ENCODE data around the gene QPCT.
A peak's percentile ranks its signal among the peaks of the same experiment; 100 is the strongest.

Gene QPCT

GRCh38 chr2:37325625-37326071 is 18.8 kb upstream of the QPCT start:
- peak; percentile 9 for DNase-seq

DNA sequence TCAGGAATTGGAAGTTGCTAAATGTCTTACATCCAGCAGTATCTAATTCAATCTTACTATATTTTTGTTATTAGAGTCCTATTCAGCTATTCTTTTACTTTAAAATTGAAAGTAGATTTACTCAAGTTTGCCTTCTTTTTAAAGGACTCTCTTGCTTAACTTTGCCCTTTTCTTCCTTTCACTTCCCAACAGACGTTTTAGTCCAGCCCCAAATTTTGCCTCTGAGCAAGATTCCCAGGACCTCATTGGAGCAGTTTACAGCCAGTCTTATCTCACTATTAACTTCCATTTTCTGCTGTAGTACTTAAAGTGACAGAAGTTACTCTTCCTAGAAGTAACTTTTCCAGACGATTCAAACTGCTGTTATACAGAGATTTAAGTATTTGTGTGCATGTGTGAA is 18.1 kb upstream of the QPCT start:
- peak; percentile 82 for DNase-seq

DNA sequence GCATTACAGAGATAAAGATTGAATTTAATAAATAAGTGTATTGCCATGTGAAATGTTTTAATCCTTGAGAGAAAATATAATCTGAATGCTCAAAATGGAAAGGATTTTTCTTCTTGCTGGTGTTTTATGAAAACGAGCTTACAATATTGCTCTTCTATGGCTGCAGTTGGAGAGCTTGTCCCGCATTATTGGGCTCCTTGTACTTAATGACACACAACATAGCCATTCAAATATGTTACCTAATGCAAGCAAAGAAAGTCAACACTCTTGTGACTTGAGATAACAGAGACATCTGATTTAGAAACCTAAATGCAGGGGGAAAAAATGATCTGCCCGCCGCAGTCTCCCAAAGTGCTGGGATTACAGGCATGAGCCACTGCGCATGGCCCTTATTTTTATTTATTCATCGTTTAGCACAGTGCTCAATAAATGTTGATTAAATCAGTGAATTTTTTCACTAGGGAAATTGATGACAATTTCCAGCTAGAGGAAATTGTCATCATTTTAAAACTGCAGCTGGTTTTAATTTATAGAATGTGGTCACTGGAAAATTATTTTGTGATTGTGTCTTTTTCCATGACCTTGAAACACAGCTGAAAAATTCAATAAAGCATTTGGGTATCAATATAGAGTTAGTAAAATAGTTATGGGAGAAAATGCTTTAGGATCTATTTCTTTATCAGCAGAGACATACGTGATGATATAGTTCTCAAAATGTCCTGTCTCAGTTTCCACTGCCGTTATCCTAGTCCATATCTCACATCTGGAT is 17.4 kb upstream of the QPCT start:
- DNase-seq, result no peak

DNA sequence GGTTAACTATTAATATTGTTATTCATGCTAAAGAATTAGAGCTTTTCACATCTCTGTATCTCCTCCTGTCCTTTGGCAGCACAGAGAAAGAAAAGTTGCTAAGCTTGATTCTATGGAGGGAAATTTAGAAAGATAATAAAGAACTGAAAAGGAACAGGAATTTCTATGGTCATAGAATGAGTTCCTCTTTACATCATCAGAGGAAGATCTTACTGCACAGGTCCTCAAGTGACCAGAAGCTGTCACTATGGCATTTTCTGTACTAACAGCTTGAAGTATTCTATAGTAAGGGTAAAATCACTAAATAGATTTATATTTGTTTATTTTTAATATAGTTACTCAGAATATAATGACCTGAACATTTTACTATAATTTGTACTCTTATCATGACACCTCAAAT is 13.7 kb upstream of the QPCT start:
- DNase-seq, result no peak

GRCh38 chr2:37332560-37332959 is 11.9 kb upstream of the QPCT start:
- DNase-seq, result no peak

GRCh38 chr2:37333256-37333655 is 11.2 kb upstream of the QPCT start:
- DNase-seq, result no peak

- no peak for DNase-seq
These were observed 8.8 kb upstream of the QPCT start for GRCh38 chr2:37335604-37336003.

- no peak for DNase-seq
These were observed 6.7 kb upstream of the QPCT start for GRCh38 chr2:37337620-37338280.

GRCh38 chr2:37338933-37339332 is 5.5 kb upstream of the QPCT start:
- no peak for DNase-seq

DNA sequence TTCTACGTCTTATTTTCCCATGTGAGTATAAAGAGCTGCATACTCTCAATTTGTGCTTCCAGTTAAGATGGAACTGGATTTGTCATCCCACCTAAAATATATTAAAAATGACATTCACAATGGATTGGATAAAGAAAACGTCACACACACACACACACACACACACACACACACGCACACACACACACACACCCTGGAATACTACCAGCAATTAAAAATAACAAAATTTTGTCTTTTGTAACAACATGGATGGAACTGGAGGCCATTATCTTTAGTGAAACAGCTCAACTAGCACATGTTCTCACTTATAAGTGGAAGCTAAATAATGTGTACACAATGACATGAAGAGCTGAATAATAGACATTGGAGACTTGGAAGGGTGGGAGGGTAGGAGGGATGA is 3.8 kb upstream of the QPCT start:
- no peak for DNase-seq

DNA sequence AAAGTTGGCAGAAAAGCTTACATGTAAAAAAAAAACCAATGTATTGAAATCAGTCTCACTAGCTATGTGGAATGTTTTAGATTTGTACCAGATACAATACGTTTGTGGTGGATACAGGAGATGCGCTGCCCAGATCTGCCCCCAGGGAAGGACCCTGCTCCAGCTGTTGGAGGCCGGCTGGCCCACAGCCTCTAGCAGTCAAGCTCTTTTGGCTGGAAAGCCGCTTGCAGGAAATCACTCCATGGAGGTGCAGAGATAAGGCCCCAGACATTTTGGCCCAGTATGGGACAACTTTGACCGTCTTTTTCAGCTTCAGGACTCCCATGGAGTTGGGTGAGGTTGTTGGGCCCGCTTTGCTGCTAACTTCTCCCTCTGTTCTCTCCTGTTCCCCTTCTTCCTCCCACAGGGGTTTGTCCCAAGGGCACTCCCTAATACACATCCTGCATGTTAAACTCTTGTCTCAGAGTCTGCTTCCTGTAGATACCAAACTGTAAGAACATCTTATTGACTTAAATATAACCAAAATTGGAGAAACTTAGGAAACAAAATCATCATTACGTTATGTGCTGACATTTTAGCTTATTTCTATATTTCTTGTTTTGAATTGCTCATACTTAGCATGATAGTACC is 1.7 kb upstream of the QPCT start:
- no peak for DNase-seq

DNA sequence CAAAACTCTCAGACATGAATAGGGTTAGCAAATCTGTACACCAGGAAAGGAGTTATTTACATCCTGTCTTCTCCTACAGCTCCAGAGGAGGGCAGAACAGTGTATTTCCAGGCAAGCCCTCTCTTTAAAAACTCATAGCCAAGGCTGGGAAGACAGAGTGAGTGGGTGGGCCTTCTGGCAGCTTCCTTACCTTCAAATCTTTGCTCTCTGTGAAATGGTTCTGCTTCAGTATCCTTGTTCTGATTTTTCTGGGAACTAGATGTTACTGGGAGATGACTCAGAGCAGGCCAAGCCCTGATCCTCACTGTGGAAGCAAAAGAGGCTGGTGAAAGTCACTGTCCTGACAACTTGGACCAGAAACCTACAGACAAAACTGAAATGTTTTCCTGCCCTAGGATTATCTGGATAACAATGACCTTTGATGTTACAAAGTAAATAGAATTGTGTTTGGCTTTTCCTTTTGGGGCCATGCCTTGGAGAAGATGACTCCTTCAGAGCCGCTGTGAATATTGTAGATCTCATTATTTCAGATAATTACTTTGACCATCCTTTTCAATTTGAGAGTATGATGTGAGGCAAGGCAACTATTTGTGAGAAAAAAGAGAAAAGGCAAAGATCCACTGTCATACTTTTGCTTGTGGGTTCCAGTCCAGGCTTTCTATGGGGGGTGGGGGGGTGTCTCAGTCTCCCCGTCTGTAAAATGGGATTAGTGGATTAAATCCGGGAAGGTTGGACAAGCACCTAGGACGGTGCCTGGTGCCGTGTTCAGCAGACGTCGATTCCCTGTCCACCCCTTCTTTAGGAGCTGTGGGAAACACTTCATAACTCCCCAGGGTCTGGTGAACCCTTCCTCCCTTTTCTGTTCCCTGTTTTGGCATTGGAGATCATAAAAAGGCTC is 644 bp upstream of the QPCT start:
- peak; percentile 58 for DNase-seq

DNA sequence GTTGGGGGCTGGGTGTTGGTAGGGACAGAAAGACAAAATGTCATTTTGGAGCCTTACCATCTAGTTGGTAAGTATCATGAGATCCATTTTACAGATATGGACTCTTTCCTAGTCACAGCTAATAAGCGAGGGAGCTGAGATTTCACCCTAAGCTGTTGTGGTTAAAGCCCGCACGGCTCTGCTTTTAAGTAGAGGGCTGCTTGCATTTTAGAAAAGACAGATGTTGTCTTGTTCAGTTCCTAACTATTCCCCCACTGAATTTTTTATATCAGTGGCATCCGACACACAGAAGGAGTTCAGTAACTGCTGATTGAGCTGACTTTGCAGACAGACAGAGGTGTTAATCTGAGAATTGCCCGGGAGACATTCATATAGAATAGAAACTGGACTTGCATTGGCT is 3.7 kb downstream of the QPCT start:
- DNase-seq, result no peak

DNA sequence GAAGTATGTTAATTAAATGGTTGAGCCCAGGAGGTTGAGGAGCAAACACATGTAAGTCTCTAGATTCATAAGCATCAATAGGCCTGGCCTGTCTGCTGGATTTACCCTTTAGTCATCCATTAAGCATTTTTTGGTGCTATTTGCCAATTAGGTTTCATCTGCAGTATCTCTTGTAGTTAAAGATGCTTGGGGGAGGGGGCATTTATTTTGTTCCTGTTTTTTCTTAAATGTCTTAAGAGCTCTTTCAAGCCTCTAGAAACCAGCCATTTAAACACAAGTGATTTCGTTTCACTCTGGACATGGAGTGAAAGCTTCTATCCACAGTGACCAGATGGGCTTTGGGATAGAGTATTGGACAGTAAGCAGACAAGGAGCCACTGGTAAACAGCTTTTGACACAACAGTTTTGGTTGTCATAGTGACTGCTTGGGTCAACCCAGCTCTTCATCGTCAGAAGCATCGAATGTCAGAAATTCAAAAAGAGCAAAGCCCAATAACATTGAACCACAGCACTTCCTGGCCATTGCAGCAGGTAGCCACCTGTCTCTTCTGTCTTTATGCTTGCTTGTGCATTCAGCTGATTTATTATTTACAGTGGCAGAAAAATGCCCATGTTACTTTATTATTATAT is 4.9 kb downstream of the QPCT start:
- no peak for DNase-seq

GRCh38 chr2:37350034-37350433 is 5.6 kb downstream of the QPCT start:
- no peak for DNase-seq

DNA sequence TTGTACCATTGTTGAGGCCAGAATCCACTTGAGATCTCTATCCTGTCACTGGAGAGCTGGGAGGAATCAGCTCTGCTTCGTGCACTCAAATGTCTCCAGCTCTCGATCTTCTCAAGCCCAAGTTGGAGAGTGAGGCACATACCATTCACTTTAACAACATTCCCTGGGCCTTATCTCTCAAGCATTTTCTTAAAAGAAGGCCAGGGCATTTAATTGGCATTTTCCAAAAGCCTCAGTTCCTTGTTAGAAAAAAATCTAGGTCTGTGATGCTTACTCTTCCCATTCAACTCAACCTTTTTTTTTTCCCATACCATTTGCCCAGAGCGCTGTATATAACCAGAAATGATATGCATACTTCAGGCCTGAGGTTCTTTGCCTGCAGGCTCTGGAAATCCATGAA is 10.1 kb downstream of the QPCT start:
- DNase-seq, result no peak

GRCh38 chr2:37355735-37356134 is 11.3 kb downstream of the QPCT start:
- DNase-seq, result no peak

DNA sequence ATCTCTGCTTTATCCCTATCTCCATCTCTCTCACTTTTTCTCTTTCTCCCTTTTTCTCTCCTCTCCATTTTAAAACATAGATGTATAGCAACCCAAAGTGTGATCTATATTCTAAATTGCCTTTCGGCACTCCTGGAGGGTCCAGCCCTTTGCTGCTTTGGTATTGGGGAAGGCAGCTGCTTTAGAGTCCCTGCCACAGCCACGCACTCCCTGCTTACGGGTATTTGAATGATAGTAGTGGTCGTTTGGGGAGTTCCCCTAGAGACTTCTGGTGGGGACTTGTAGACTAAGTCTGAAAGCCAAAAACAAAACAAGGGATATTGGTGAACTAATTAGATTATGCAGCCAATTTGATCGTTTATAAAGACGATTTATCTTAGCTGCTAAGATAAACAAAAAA is 11.9 kb downstream of the QPCT start:
- DNase-seq, result no peak

DNA sequence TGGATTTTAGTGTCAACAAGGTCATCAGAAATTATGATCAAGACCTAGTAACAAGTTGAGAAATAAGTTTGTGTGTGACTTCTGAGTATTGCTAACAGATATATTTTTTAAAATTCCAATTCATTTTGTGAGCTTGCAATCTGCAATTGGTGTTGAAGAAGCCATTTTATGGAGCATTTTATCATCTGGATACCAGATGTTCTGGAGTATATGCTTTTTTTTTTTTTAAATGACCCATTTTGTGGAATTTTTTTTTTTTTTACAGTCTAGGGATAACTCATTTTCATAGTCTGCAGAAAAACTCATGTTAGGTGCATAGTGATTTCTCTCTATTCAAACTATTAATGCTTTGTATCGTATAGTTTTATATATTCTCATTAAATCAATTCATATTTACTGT is 12.6 kb downstream of the QPCT start:
- DNase-seq, result no peak

DNA sequence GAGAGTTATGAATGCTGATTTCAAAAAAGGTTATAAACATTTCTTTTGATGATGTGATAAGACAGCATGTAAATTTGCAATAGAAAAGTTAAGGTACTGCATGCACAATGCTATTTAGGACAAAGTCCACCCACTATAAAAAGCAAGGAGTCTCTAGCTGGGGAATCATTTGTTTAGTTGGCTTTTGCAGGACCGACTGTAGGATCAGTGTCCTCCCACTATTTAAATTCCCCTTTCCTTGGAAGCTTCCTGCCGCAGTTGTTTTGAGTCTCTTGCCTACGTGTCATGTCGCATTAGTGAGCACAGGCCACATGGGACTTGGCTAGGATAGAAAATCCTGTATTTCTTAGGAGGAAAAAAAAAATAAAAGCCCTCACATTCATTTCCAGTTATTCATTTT is 13.1 kb downstream of the QPCT start:
- DNase-seq, result no peak

DNA sequence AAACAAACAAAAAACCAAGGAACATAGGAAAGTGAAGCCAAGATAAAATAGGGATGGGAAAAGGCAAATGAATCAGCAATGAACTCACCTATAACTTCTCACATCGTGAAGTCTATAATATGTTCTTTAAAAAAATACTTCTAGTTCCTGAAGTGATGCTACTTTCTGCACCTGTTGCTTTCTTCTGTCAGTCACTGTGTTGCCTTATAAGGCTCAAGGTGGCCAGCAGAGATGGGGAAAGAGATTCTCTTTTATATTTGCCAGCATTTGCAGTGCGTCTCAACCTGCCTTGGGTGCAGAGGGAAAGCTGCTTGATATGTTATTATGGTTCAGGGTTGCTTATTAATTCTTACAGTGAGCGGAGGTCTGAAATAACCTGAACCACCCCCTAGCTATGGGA is 14.0 kb downstream of the QPCT start:
- no peak for DNase-seq

DNA sequence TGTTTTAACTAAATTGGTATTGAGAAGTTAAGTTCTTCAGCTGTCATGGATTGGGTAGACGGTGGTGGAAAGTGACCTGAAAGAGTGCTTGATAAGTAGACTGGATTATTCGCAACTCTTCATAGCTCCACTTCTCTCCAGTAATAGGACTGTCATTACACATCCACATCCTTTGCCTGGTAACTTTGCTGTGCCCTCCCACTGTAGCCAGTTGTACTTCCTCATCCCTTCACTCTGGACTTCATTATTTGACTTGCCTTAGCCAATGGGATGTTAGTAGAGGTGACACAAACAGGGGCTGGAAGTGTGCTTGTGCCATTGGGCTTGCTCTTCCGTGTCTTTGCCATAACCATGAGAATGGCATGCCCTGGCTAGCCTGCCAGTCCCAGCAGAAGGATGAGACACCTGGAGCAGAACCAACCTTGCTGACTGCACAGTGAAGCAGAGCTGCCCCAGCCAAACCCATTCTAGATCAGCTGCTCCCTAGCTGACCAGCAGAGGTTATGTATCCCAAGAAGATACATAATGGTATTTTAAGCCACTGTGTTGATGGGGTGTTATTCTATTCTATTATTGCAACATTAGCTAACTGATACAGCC is 16.9 kb downstream of the QPCT start:
- DNase-seq, result no peak
